Gastrocnemius medialis (tissue), 4 donors: ENCODE measurements around the gene ZNF268.

Experiments
- CTCF ChIP-seq, 5 experiments: fragments of 450-650 bp in 3 of 5; fragments of 200-600 bp in 2 of 5; sonication (generic) in 2 of 5; IDR thresholded peaks in 4 of 5; conservative IDR thresholded peaks in 1 of 5; 1 replicate in 4 of 5; 2 replicates in 1 of 5; pipeline ENCODE4 v1.5.1; 2016 to 2019; ENCODE audit warnings: antibody characterized with exemption in 5 of 5, mild to moderate bottlenecking in 3 of 5, moderate library complexity in 3 of 5
- POLR2A ChIP-seq, 2 donors: fragments of 450-650 bp; IDR thresholded peaks; one replicate each; pipeline ENCODE4 v1.6.1; 2017; ENCODE audit warnings: antibody characterized with exemption in 2 of 2, mild to moderate bottlenecking in 2 of 2, moderate library complexity in 2 of 2

- no peak for TF ChIP-seq POLR2A (IDR thresholded peaks at IDR 0.05)
- no peak for TF ChIP-seq CTCF (IDR thresholded peaks at IDR 0.05 in 4 of 5, conservative IDR thresholded peaks at IDR 0.05 in 1 of 5)
Observed at GRCh38 chr12:133165776-133166175, 15.5 kb upstream of the ZNF268 start.
